Measurements from ENCODE around the gene SPOCK1.

SPOCK1 gene

DNA sequence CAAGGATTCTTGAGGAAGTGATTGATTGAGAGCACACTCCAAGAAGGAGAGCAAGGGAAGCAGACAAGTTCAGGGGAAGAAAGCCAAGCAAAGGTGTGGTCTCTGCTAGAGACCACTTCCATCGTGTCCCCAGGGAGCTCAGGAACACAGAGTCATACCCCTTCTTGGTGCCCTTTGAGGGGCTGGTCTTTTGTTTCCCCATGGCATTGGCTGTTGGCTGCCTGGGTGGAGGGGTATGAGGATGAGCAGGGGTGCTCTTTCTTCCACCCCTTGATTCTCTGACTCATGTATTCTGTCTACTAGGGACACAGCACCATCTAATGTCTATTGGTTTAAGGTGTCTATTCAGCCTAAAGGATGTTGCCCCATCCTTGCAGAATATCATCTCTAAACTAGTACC is 11.5 kb upstream of the SPOCK1 start:
- Histone ChIP-seq H3K9ac (no peak overlapping the region), H2AFZ (ENCODE audit: low read depth) (no peak overlapping the region), H3K79me2 (ENCODE audit: insufficient read depth, low read depth) (no peaks in the 10 kb centered on the region), H3K27me3 (ENCODE audit: insufficient read depth, low read depth) (no peaks in the 10 kb centered on the region), H4K20me1 (ENCODE audit: insufficient read depth) (no peaks in the 10 kb centered on the region), H3K27ac (no peak overlapping the region), H3K4me3 (IDR thresholded peaks at IDR 0.05; ENCODE audit: insufficient read depth, low read depth, low read length) (no peak overlapping the region), H3K36me3 (ENCODE audit: insufficient read depth) (no peaks in the 10 kb centered on the region), H3K4me1 (ENCODE audit: low read depth, poor library complexity, severe bottlenecking) (no peaks in the 10 kb centered on the region), H3K4me2 (no peak overlapping the region)
- TF ChIP-seq CTCF (conservative IDR thresholded peaks at IDR 0.05; ENCODE audit: low read depth, low read length): no peak

- no peaks in the 10 kb centered on the region for H3K27me3 ChIP-seq (ENCODE audit: insufficient read depth, low read depth)
- no peaks in the 10 kb centered on the region for H3K4me1 ChIP-seq (ENCODE audit: low read depth, poor library complexity, severe bottlenecking)
- no peak overlapping the region for H3K9ac ChIP-seq
- H3K27ac ChIP-seq: no peak overlapping the region
- no peaks in the 10 kb centered on the region for H4K20me1 ChIP-seq (ENCODE audit: insufficient read depth)
- H3K79me2 ChIP-seq (ENCODE audit: insufficient read depth, low read depth): no peaks in the 10 kb centered on the region
- no peak overlapping the region for H2AFZ ChIP-seq (ENCODE audit: low read depth)
- H3K36me3 ChIP-seq (ENCODE audit: insufficient read depth): no peaks in the 10 kb centered on the region
- no peak overlapping the region for H3K4me3 ChIP-seq (IDR thresholded peaks at IDR 0.05; ENCODE audit: insufficient read depth, low read depth, low read length)
- H3K4me2 ChIP-seq: no peak overlapping the region
- TF ChIP-seq CTCF (conservative IDR thresholded peaks at IDR 0.05; ENCODE audit: low read depth, low read length): no peak
These were observed 8.0 kb upstream of the SPOCK1 start for GRCh38 chr5:137507150-137507549.

DNA sequence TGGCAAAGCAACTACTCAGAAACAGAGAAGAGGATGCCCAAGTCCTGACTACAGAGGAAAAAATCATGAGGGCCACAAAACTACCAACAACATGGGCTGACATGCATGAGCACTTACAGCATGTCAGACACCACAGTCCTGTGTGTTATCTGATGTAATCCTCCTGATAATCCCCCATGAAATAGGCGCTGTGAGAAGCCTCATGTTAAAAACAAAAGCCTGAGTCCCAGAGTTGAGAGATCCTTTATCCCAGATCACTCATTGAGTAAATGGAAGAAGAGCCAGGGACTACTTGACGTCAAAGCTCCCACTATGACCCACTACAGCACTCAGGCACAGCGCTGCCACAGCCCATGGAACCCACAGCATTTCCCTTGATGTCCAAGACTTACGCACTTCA is 7.2 kb upstream of the SPOCK1 start:
- H3K79me2 ChIP-seq (ENCODE audit: insufficient read depth, low read depth): no peaks in the 10 kb centered on the region
- no peak for TF ChIP-seq CTCF (conservative IDR thresholded peaks at IDR 0.05; ENCODE audit: low read depth, low read length)

DNA sequence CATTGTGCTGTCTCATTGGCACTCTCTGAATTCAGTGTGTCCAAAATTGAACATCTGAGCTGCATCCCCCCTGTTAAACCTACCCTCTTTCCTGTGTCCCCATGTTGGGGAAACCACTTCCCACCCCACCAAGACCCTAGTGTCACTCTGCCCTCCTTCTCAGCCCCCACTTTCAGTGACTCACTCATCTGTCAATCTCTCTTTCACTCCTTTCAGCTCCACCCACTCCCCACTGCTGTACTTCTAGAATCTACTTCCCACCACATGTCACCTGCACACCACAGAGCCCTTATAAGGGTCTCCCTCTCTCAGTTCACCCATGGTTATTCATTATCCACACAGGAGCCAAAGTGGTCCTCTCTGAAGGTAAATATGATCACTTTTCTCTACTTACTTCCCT is 5.8 kb upstream of the SPOCK1 start:
- Histone ChIP-seq H3K4me1 (ENCODE audit: low read depth, poor library complexity, severe bottlenecking) (no peaks in the 10 kb centered on the region), H3K27me3 (ENCODE audit: insufficient read depth, low read depth) (no peaks in the 10 kb centered on the region), H2AFZ (ENCODE audit: low read depth) (no peak overlapping the region), H3K9ac (no peak overlapping the region), H3K36me3 (ENCODE audit: insufficient read depth) (no peaks in the 10 kb centered on the region), H4K20me1 (ENCODE audit: insufficient read depth) (no peaks in the 10 kb centered on the region), H3K4me3 (IDR thresholded peaks at IDR 0.05; ENCODE audit: insufficient read depth, low read depth, low read length) (no peak overlapping the region), H3K4me2 (no peak overlapping the region), H3K27ac (no peak overlapping the region), H3K79me2 (ENCODE audit: insufficient read depth, low read depth) (no peaks in the 10 kb centered on the region)
- no peak for TF ChIP-seq CTCF (conservative IDR thresholded peaks at IDR 0.05; ENCODE audit: low read depth, low read length)

More for the DNA sequence above, 7.2 kb upstream of the SPOCK1 start:
- H4K20me1 ChIP-seq (ENCODE audit: insufficient read depth): no peaks in the 10 kb centered on the region
- H2AFZ ChIP-seq (ENCODE audit: low read depth): no peak overlapping the region
- no peak overlapping the region for H3K9ac ChIP-seq
- H3K4me2 ChIP-seq: no peak overlapping the region
- no peak overlapping the region for H3K4me3 ChIP-seq (IDR thresholded peaks at IDR 0.05; ENCODE audit: insufficient read depth, low read depth, low read length)
- no peaks in the 10 kb centered on the region for H3K27me3 ChIP-seq (ENCODE audit: insufficient read depth, low read depth)
- H3K36me3 ChIP-seq (ENCODE audit: insufficient read depth): no peaks in the 10 kb centered on the region
- no peak overlapping the region for H3K27ac ChIP-seq
- H3K4me1 ChIP-seq (ENCODE audit: low read depth, poor library complexity, severe bottlenecking): no peaks in the 10 kb centered on the region

DNA sequence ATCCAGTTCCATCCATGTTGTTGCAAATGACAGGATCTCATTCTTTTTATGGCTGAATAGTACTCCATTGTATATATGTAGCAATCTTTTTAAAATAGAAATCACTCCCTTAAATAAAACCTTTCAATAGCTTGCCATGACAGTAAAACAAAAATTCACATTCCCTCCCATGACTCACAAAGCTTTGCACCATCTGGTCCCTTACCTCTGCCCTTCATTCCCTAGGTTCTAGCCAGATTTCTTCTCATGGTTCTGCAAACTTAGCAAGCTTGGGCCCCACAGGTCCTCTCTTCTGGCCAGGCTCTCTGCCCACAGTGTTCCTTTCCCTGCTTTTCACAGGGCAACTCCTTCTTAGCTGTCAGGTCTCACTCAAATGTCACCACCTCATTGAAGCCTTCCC is 4.3 kb upstream of the SPOCK1 start:
- no peaks in the 10 kb centered on the region for H3K4me1 ChIP-seq (ENCODE audit: low read depth, poor library complexity, severe bottlenecking)
- TF ChIP-seq CTCF (conservative IDR thresholded peaks at IDR 0.05; ENCODE audit: low read depth, low read length): no peak
- no peaks in the 10 kb centered on the region for H3K27me3 ChIP-seq (ENCODE audit: insufficient read depth, low read depth)
- H2AFZ ChIP-seq (ENCODE audit: low read depth): no peak overlapping the region
- H3K4me3 ChIP-seq (IDR thresholded peaks at IDR 0.05; ENCODE audit: insufficient read depth, low read depth, low read length): no peak overlapping the region
- no peaks in the 10 kb centered on the region for H4K20me1 ChIP-seq (ENCODE audit: insufficient read depth)
- no peaks in the 10 kb centered on the region for H3K79me2 ChIP-seq (ENCODE audit: insufficient read depth, low read depth)
- no peaks in the 10 kb centered on the region for H3K36me3 ChIP-seq (ENCODE audit: insufficient read depth)
- H3K9ac ChIP-seq: no peak overlapping the region
- H3K27ac ChIP-seq: no peak overlapping the region
- H3K4me2 ChIP-seq: no peak overlapping the region
